Measurements from ENCODE around the gene LRRC55.

- TF ChIP-seq POLR2AphosphoS5 (IDR thresholded peaks at IDR 0.05; ENCODE audit: low read depth, low read length) (no peak), POLR2A (IDR thresholded peaks at IDR 0.05; ENCODE audit: low read depth, low read length) (no peak), TAF1 (IDR thresholded peaks at IDR 0.05; ENCODE audit: low read depth, low read length) (no peak)
Measured at GRCh38 chr11:57146301-57146700, 35.5 kb upstream of the LRRC55 start.

All from GM12891 (cell line).